Panc1 (cell line): ENCODE results near the gene SNIP1.

ENCODE experiments used
- REST ChIP-seq, 2 experiments: IDR thresholded peaks; 2 replicates each; pipeline ENCODE4 v1.6.1; 2011 to 2012; ENCODE audit warnings: low read depth in 2 of 2, control low read depth in 1 of 2, low read length in 1 of 2, mild to moderate bottlenecking in 1 of 2, moderate library complexity in 1 of 2; ENCODE audit not compliant: insufficient read depth in 1 of 2
- TF ChIP-seq, protein P1 (sequence below): fragments of 450-650 bp; IDR thresholded peaks from 2 replicates; pipeline ENCODE4 v1.5.1; 2017; ENCODE audit warnings: mild to moderate bottlenecking

GRCh38 chr1:37519613-37520012, 34.5 kb downstream of the SNIP1 start:
- TF ChIP-seq, protein P1, sequence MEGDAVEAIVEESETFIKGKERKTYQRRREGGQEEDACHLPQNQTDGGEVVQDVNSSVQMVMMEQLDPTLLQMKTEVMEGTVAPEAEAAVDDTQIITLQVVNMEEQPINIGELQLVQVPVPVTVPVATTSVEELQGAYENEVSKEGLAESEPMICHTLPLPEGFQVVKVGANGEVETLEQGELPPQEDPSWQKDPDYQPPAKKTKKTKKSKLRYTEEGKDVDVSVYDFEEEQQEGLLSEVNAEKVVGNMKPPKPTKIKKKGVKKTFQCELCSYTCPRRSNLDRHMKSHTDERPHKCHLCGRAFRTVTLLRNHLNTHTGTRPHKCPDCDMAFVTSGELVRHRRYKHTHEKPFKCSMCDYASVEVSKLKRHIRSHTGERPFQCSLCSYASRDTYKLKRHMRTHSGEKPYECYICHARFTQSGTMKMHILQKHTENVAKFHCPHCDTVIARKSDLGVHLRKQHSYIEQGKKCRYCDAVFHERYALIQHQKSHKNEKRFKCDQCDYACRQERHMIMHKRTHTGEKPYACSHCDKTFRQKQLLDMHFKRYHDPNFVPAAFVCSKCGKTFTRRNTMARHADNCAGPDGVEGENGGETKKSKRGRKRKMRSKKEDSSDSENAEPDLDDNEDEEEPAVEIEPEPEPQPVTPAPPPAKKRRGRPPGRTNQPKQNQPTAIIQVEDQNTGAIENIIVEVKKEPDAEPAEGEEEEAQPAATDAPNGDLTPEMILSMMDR, result no peak
- no peak for TF ChIP-seq REST (IDR thresholded peaks at IDR 0.05; ENCODE audit: insufficient read depth in 1 of 2, low read depth in 2 of 2, low read length in 1 of 2)
